D721Med (cell line): ENCODE measurements around the gene TRMT6.

ENCODE experiments used
- DNase-seq: peaks from one replicate; pipeline ENCODE4 v3.0.0; 2011; ENCODE audit warnings: low spot score; ENCODE audit not compliant: insufficient read length
- FAIRE-seq: peaks from 2 replicates; lab custom pipeline; 2011; peaks lifted over from hg19 to GRCh38; lab: Jason Lieb, UNC
- CTCF ChIP-seq: IDR thresholded peaks from 2 replicates; pipeline ENCODE4 v1.5.1; 2012; ENCODE audit warnings: mild to moderate bottlenecking, control low read depth; ENCODE audit not compliant: insufficient read depth; ENCODE audit errors: missing control alignments

Gene TRMT6

GRCh38 chr20:5973971-5974370 is 23.6 kb upstream of the TRMT6 start:
- DNase-seq (no peak), FAIRE-seq (no peak)
- TF ChIP-seq CTCF = no peak

DNA sequence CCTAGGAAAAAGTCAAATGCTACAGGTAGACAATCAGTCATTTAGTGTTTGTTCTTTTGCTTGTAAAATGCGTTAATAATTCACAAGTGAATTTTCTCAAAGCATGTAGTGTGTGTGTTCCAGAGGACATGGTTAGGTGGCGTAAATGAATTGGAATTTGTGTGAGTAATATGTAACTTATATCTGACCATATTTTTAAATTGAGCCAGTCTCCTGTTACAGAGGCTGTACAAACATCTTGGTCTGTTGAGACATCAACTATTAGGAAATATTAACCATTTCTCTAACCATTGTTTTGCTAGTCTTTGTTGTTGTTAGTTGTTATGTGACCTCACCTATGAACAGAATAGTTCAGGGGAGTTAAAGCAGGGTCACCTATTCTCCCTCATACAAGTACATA is 22.8 kb upstream of the TRMT6 start:
- FAIRE-seq (no peak), DNase-seq (no peak)
- TF ChIP-seq CTCF = no peak

- TF ChIP-seq CTCF = no peak
- no peak for FAIRE-seq
- DNase-seq = no peak
These were observed 20.9 kb upstream of the TRMT6 start for GRCh38 chr20:5971203-5971602.

DNA sequence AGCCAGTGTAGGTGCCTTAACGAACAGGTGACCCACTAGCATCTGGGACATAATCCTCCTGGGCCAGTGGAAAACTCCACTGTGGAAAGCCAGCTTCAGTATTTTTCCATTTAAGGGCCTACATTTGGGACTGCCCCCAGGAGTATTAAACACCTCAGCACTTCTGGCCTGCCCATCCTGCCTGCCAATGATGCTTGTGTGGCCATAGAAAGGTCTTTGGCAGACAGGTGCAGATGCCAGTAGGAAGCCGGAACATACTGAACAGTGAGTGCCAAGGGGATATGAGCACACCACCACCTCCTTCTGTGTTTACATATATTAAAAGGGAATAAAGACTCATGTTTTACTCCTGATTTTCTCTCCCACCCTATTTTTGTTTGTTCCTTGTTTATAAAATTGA is 20.0 kb upstream of the TRMT6 start:
- no peak for DNase-seq
- FAIRE-seq = no peak
- no peak for TF ChIP-seq CTCF

- FAIRE-seq (no peak), DNase-seq (no peak)
- TF ChIP-seq CTCF = no peak
These were observed 19.6 kb upstream of the TRMT6 start for GRCh38 chr20:5969940-5970339.

DNA sequence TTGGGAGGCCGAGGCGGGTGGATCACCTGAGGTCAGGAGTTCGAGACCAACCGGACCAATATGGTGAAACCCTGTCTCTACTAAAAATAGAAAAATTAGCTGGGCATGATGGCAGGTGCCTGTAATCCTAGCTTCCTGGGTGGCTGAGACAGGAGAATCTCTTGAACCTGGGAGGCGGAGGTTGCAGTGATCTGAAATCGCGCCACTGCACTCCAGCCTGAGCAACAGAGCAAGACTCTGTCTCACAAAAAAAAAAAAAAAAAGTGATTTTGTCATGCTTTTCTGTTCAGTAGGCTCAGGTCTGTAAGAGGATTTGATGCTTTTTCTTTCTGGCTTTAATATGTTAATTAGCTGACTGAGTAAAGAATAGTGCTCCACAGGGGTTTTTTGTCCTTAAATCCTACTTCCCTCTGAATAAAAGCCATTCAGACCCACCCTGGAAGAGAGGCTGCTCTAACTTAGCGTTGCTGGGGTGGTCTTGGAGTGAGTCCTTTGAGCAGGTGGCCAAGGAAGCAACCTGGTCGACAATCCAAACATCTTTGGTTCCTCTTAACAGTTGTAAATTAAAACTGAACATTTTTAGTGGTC is 19.1 kb upstream of the TRMT6 start:
- TF ChIP-seq CTCF = no peak
- no peak for DNase-seq
- FAIRE-seq = no peak

GRCh38 chr20:5968462-5968861 is 18.1 kb upstream of the TRMT6 start:
- no peak for TF ChIP-seq CTCF
- no peak for DNase-seq
- FAIRE-seq = no peak
